GM19023 (cell line): ENCODE measurements around the gene KCNMB2.
A peak's percentile ranks its signal among the peaks of the same experiment; 100 is the strongest.
"Not testable (repeated sequence)": the region's sequence is repeated elsewhere in the genome, so short reads cannot be mapped to it uniquely, and the experiment has no call there.

ENCODE experiments used
- ATAC-seq: cut with Tn5 transposase; IDR thresholded peaks from one replicate; pipeline ENCODE4 v1.9.1; 2021; ENCODE audit warnings: mild to moderate bottlenecking, moderate library complexity; ENCODE audit not compliant: unreplicated experiment

Gene KCNMB2

GRCh38 chr3:178745861-178746655, 209.8 kb downstream of the KCNMB2 start:
- not testable (repeated sequence) for ATAC-seq

GRCh38 chr3:178748874-178749273, 212.6 kb downstream of the KCNMB2 start:
- ATAC-seq, result no peak

GRCh38 chr3:178749471-178749870, 213.2 kb downstream of the KCNMB2 start:
- ATAC-seq, result no peak

GRCh38 chr3:178750639-178751300, 214.5 kb downstream of the KCNMB2 start:
- ATAC-seq, result no peak

GRCh38 chr3:178752843-178753242, 216.6 kb downstream of the KCNMB2 start:
- no peak for ATAC-seq

- no peak for ATAC-seq
Measured at GRCh38 chr3:178754852-178755510, 218.7 kb downstream of the KCNMB2 start.

GRCh38 chr3:178761024-178761423, 224.8 kb downstream of the KCNMB2 start:
- no peak for ATAC-seq

- no peak for ATAC-seq
Measured at GRCh38 chr3:178761461-178761860, 225.2 kb downstream of the KCNMB2 start.

- ATAC-seq, result no peak
Measured at GRCh38 chr3:178762385-178762784, 226.1 kb downstream of the KCNMB2 start.

GRCh38 chr3:178765472-178765871, 229.2 kb downstream of the KCNMB2 start:
- ATAC-seq, result no peak

- ATAC-seq, result no peak
Measured at GRCh38 chr3:178767581-178767980, 231.3 kb downstream of the KCNMB2 start.

GRCh38 chr3:178768072-178768864, 232.0 kb downstream of the KCNMB2 start:
- ATAC-seq, result peak; percentile 64

GRCh38 chr3:178771511-178771910, 235.3 kb downstream of the KCNMB2 start:
- no peak for ATAC-seq

GRCh38 chr3:178772746-178773145, 236.5 kb downstream of the KCNMB2 start:
- no peak for ATAC-seq

GRCh38 chr3:178773358-178773757, 237.1 kb downstream of the KCNMB2 start:
- no peak for ATAC-seq

- no peak for ATAC-seq
Measured at GRCh38 chr3:178777718-178778411, 241.6 kb downstream of the KCNMB2 start.

GRCh38 chr3:178778589-178778988, 242.4 kb downstream of the KCNMB2 start:
- no peak for ATAC-seq

GRCh38 chr3:178785961-178786360, 249.7 kb downstream of the KCNMB2 start:
- no peak for ATAC-seq

- ATAC-seq, result no peak
Measured at GRCh38 chr3:178787960-178788359, 251.7 kb downstream of the KCNMB2 start.

GRCh38 chr3:178794711-178795110, 258.5 kb downstream of the KCNMB2 start:
- no peak for ATAC-seq
